DMS 273 (cell line): ENCODE data around the gene MZT2B.
"Not testable (repeated sequence)": the region's sequence is repeated elsewhere in the genome, so short reads cannot be mapped to it uniquely, and the experiment has no call there.

ENCODE experiments used
- DNase-seq: peaks from one replicate; lab custom pipeline; 2025; ENCODE audit not compliant: unreplicated experiment; lab: John Stamatoyannopoulos, UW

Gene MZT2B

DNA sequence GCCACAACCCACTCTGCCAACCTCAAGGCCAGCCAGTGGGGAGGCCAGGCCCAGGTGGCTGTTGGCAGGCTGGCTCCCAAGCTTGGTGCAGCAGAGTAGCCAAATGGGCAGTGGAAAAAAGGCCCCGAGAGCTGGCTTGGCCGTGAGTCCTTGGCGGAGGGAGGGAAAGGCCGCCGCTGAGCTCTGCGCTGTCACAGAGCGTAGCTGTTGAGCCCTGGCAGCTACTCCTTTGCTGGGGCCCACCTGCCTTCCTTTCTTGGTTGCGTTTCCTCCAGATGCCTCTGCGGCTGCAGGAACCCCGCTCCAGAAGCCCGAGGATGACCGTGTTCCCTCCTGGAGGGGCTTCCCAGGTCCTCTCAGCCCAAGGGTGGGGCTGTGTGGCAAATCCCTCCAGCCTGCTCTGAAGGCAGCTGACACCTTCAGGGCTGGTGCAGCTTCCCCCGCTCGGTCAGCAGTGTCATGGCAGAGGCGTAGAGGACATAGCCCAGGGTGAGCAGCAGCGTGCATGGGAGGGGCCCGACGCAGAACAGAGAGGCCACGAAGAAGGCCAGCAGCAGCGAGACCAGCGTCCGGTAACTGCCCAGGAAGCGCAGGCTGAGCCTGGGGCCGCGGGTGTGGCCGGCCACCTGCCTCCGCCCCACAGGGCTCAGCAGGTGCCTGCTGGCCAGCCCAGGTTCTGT is 29.8 kb upstream of the MZT2B start:
- DNase-seq = not testable (repeated sequence)

DNA sequence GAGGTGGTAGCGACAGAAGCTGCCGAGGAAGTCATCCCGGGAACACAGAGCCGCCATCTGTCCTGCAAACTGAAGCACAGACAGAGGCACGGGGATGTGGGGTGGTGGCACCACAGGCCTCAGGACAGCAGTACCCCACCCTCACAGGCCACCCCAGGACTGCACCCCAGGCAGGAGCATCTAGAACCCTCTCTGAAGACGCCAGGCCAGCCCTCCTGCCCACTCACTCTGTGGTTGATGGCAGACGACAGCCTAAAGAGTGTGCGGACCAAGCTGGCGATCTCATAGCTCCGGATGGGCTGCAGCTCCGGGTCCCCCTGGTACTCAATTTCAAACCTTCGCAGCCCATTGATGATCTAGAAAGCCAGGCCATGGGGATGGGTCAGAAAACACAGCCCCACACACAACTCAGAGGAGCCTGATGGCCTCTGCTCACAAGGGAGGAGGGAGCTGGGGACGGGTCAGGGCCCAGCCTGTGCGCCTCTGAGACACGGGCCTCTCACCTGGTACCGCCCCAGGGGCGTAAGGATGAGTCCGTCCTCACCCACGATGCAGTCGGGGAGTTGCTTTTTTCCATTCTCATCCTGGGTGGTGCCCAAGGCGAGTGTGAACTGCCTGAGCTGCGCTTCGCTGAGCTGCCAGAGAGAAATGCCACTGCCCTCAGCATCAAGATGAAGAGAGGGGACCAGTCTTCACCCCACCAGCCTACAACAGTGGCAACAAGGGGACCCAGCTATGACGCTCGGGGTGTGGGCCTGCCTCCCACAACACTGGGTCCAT is 29.1 kb upstream of the MZT2B start:
- no peak for DNase-seq

DNA sequence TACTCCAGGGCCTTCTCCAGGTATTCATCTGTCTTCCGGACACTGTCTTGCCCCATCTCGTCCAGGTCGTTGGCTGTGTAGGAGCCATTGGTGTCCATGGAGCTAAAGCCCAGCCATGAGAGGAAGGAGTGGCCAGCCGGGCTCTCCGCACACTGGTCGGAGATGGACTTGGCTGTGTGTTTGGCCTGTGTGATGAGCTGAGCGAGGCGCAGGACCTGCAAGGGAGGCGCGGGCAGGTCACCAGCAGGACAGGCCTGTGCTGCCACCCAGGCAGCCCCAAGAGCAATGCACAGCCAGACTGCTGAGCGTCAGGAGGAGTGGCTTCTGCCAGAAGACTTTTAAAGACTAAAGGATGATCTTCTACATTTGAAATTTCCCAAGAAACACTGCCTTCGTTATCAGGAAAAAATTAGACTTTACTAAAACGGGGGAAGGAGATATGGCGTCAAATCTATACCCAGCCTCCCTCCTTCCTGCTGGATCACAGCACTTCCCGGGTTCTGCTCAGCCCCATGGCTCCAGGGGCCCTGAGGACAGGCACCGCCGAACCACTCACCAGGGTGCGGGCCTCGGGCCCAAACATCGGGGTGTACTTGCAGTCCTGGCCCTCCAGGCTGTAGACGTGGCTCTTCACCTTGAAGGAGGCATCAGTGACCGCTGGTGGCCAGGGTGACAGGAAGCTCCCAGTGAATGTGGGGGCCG is 28.2 kb upstream of the MZT2B start:
- DNase-seq = not testable (repeated sequence)

DNA sequence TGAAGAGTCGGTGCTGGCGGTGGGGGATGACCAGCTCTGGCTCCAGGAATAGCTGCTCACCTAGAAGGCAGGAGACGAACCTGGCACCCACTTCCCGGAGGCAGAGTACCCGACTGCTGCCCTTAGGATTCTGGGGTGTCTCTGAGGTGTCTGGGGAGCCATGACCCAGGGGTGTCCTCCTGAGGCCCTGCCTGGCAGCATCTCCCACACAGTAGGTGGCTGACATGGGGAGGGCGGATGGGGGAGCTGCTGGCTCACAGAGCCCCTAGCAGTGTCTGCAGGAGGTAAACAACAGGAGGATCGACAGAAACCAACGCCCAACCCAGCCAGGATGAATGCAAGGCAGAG is 27.7 kb upstream of the MZT2B start:
- DNase-seq = not testable (repeated sequence)

DNA sequence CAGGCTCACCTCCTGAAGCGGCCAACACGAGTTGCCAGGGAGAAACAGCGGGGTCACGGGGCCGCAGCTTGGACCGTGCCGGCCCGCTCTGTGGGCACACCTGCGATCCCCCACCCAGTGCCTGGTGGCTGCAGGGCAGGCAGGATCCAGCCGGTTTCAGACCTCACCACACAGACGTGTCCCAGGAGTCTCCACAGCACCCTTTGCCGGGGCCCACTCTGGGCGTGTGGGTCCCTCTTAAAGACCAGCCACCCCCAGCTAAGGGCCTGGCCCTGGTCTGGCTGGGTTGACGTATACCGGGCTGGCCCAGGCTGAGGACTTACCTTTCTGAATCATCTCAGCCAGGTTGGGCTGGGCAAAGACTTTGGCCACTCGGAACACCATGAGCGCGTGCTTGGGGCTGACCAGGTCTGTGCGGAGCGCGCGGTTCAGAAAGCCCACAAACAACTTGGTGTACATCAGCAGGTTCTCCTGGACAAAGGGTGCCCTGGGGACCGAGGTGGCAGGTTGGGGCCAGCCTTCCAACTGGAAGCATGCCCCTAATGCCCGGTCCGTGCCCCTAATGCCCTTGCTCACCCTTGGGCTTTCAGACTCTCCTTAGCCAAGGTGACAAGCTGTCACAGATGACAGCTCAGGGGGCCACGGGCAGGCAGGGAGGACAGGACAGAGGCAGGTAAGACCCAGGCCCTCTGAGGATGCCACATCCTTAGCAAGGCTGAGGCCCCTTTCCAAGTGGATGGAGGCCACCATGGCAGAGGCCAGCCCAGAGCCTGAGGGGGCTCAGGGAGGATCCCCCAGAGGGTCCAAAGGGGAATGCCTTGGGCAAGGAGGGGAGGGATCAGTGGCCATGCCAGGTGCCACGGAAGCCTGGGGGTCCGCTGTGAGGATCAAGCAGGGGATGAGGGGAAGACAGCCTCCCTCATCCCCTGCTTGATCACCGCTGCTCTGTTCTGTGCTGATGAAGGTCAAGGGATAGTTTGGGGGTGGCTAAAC is 27.0 kb upstream of the MZT2B start:
- DNase-seq = no peak

DNA sequence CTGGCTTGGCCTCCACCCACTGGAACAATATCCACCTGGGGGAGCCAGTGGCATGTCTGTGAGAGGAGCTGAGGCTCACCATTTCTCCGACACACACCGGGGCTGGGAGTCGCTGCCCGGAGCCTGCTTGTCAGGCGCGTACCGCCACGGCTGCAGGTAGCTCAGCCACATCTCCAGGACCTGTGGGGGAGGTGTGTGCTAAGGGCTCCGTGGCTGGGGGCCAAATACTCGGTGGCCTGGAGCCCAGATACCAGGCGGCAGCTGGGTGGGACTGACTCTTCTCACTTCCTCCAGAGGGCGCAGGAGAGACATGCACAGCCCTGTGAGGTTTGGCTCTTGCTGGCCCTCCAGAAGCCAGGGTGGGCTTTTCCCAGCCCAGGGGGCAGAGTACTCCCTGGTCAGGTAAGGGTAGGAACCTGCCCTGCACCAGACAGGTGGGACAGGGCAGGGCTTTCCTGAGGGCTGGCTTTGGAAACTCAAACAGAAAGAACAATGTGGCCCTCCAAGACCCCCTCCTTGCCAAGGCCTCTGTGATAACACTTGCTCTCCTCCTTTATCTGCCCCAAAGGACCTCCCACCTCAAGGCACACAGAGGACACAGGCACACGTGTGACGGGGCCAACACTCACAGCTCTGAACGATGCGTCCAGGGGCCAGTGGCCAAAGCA is 26.0 kb upstream of the MZT2B start:
- DNase-seq = peak; percentile 87

DNA sequence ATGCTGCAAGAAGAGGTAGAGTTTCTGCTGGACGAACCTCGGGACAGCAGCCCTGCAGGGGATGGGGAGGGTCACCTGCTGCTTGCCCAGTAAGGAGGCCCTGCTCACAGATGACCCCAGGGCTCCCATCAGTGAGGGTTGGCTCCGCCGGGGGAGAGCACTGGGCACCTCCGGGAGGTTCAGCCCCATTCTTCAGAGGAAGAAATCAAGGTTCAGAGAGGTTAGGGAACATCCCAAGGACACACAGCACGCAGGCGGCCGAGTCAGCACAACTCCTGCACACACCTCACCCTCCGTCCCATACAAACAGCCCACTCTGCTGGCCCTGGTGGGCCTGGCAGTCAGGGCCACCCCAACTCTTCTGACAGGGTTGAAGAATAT is 25.4 kb upstream of the MZT2B start:
- DNase-seq = no peak

DNA sequence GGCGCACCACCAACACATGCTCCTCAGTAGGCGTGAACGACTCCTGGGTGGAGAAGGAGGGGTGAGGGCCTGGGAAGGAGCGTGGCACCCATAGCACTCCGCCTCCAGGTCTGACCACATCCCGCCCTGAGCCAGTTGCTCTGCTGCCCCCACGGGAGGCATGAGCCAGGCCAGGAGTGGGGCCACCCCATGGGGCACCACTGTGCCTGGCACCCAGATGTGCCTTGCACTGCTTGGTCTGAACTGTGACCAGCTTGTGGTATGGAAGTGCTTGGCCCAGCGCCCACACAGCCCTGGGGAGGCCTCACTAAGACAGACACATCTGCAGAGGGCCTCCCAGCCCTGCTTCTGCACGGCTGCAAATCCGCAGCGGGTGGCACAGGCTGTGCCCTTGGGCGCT is 24.7 kb upstream of the MZT2B start:
- DNase-seq = peak; percentile 61

DNA sequence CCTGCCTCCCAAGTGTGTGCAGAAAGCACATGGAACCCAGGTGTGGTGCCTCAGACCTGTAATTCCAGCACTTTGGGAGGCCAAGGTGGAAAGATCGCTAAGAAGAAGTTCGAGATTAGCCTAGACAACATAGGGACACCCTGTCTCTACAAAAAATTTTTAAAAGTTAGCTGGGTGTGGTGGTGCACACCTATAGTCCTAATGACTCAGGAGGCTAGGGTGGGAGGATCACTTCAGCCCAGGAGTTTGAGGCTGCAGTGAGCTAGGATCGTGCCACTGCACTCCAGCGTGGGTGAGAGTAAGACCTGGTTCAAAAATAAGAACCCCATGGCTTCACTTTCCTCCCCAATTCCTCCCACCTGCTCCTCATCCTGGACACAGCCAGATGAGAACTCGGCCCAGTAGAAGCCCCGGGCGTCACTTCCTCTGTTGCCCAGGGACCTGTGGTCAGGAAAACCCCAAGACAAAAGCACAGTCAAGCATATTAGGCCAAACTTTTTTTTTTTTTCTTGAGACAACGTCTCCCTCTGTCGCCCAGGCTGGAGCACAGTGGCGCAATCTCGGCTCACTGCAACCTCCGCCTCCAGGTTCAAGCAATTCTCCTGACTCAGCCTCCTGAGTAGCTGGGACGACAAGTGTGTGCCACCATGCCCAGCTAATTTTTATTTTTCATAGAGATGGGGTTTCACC is 24.1 kb upstream of the MZT2B start:
- not testable (repeated sequence) for DNase-seq

DNA sequence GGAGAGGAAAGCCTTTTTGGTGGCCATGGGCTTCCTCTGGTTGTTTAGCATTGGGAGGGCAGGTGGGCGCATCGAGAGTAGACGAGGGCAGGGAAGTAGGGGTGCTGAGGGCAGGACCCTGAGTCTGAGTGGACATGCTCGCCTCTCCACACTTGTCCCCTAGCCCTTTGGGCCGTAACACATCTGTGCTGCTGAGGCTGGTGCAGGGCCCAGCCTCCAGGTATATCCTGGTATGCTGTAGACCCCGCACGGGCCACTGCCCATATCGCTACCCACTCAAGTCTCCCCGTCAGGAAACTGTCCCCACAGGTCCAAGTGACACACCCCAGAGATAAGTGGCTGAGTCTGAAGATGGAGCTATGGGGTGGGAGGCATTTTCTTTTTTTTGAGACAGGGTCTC is 23.4 kb upstream of the MZT2B start:
- no peak for DNase-seq

DNA sequence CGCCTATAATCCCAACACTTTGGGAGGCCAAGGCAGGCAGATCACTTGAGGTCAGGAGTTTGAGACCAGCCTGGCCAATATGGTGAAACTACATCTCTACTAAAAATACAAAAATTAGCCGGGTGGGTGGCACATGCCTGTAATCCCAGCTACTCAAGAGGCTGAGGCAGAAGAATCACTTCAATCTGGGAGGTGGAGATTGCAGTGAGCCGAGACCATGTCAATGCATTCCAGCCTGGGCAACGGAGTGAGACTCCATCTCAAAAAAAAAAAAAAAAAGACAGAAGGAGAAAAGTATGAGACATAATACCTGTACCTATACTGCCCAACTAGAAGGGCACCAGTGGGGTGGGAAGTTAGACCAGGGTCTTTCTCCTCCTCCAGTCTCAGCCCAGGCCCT is 22.7 kb upstream of the MZT2B start:
- DNase-seq = not testable (repeated sequence)

DNA sequence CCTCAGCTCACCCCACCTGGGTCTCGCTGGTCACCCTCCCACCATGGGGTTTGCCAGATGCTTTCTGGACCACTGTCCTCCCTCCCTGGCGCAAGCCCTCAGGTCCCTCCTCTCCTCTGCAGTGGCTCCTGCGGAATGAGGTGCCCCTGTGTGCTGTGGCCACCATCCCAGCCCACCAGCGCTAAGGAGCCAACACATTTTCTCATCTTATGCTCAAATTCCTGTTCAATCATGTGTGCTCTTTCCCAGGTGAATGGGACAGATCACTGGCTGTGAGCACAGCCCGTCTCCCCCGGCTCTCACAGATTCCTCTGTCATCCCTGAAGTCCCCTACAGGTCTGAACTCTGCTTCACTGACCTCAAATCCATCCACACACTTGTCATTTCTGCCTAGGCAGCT is 21.9 kb upstream of the MZT2B start:
- DNase-seq = no peak

DNA sequence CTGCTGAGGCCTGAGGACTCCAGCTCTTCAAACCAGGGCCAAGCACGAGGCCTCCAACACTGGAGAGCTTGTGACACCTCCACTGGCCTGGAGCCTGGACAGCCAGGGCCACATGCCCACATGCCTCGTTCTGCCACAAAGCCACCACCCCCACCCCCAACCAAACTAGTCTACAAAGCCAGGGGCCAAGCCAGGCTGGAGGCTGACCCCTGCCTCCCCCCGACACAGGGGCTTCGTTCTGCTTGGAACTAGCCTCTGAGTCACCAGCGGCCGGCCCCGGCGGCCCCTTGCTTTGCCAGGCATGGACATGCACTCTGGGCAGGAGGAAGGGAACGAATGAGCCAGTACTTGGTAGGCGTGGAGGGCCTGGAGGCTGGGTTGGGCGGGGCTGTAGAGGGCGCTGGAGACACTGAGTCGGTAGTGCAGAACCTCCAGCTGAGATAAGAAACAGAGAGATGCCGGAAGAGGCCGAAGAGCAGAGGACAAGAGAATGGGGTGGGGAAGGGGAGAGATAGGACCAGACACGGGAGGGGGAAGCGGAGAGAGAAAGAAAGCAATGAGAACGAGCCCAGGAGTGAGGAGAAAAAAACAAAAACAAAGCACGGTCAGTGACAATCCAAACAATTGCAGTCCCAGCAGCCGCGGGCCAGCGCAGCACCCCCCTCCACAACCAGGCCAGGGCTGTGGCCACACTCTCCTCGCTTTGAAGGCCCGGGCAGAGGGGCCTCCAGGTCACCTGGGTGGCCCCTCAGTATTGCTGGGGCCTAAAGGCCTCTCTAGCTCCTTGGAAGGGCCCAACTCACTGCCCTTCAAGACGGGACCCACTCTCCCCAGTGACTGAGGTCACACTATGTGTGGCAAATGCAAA is 21.0 kb upstream of the MZT2B start:
- not testable (repeated sequence) for DNase-seq

DNA sequence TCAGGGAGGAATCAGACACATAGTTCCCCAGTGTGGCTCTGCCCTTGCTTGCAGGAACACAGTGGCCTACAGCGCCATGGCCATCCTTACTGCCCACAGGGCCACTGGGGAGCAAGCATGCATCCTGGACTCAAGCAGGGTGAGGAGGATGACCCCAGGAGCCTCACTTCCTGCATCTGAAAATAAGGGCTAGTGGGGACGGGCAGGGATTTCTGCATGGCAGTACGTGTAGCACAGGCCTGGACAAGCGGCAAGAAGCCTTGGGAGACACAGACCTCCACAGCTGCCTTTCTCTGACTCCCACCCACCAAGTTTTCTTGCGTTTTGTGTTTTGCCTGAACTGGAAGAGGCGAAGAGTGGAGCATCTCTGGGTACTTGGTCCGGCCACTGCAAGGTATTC is 19.6 kb upstream of the MZT2B start:
- not testable (repeated sequence) for DNase-seq

DNA sequence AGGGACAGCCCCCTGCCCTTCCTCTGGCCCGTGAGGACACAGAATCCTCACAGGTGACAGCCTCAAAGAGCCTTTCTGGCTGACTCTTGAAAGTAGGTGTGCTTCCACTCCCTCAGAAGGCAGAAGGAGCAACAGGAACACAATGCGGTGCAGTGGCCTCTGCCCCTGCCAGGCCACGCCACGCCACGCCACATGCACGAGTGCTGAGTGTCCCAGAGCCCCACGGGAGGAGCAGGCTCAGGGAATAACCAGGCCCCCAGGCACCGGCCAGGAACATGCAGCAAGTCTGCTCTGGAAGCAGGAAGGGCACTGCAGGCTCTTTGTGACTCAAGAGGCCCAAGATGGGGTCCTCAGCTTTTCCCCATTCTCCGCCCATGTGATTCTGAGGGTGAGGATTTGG is 19.1 kb upstream of the MZT2B start:
- no peak for DNase-seq

DNA sequence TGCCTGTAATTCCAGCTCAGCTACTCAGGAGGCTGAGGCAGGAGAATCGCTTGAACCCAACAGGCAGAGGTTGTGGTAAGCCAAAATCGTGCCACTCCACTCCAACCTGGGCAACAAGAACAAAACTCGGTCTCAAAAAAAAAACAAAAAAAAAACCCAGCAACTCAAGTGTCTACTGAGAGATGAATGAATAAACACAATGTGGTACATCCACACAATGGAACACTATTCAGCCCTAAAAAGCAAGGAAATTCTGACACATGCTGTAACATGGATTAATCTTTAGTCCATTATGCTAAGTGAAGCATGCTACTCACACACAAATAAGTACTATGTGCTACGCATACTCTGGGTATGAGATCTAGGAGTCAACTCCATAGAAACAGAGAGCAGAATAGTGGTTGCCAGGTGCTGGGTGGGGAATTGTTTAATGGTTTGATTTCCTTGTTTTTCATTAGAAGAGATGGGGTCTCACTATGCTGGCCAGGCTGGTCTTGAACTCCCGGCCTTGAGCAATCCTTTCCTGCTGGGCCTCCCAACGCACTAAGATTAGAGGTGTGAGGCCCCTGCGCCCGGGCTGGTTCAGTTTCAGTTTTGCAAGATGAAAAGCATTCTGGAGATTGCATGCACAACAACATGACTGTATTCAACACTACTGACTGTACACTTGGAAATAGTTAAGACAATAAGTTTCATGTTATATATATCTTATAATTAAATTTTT is 16.6 kb upstream of the MZT2B start:
- DNase-seq = no peak

DNA sequence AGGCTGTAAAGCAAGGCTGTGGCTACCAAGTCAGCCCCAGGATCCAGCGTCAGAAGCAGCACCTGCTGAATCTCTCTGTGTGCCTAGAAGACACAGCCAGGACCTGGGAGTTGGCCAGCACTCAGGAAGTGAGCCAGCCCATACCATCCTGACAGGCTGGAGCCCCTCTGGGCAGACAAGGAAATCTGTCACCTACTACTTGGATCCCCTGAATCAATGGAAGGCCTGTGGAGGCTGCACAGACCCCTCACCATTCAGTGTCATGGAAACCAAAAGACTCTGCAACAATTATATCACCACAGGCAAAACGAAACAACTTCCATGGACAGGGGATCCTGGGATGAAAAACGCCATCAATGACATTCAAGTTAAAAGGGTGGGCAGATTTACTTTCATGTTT is 15.5 kb upstream of the MZT2B start:
- not testable (repeated sequence) for DNase-seq

DNA sequence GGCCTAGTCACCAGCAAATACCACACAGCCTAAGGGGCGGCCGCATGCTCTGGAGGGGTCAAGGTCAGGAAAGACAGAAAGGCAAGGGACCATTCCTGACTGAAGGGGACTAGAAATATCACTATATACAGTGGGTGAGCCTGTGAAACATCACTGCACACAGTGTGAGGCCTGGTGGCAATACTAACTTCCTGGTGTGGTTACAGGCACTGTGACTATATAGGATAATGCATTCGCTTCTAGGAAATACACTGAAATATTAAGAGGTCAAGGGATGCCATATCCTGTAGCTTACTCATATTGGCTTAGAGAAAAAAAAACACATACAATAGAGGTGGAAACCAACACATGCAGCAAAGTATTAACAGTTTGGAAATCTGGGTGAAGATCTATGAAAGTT is 12.9 kb upstream of the MZT2B start:
- not testable (repeated sequence) for DNase-seq
